Retina (tissue), 1 donor: Measurements from ENCODE around the gene BROX.
A peak's percentile ranks its signal among the peaks of the same experiment; 100 is the strongest.
"Not testable (repeated sequence)": the region's sequence is repeated elsewhere in the genome, so short reads cannot be mapped to it uniquely, and the experiment has no call there.

ENCODE experiments used
- DNase-seq: peaks from one replicate; pipeline ENCODE4 v3.0.0-alpha.2; 2016

Gene BROX

DNA sequence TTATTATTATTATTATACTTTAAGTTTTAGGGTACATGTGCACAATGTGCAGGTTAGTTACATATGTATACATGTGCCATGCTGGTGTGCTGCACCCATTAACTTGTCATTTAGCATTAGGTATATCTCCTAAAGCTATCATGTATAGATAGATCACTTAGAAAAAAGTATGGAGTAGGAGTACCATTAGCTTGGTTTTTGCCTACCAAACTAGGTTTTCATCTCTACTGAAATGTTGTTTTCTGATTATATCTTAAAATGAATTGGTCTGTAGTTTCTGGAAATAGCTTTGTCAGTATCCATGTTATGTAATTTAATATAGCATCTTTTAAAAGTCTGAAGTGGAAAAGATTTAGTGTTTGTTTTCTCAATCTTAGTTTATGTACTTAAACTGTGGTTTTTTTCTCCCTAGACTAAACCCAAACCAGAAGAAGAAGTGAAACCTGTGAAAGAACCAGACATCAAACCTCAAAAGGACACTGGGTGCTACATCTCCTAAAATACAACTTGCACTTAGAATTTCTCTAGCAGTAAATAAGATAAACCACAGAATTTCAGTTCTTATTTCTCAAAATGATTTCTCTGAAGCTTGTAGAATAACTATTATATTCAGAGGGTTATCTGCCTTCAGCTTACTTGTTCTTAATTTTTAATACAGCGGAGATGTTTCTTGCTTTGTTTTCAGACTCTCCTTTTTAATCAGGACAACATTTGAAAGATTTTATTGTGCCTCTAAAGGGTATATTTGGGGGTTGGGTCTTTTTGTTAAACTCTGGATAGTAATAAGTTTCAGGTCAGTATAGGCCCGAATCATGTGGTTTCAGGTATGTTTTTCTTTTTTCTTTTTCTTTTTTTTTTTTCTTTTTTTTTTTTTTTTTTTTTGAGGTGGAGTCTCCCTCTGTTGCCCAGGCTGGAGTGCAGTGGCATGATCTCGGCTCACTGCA, 20.1 kb downstream of the BROX start:
- no peak for DNase-seq

DNA sequence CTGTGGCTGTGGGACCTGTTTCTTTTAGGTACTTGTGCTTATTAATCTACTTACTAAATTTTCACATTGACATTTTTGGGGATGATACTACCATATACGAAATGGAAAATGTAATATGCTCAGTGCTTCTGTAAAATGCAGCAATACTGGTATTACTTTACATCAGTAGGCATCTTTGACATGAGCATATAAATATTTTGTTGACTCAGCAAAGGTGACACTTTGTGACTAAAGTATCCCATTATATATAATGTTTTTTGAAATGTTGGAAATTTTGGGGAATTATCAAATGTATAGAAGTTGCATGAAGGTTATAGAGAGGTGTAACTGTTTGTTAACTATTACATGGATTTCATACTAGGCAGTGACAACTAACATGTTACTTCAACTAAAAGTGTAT, 22.4 kb downstream of the BROX start:
- no peak for DNase-seq

DNA sequence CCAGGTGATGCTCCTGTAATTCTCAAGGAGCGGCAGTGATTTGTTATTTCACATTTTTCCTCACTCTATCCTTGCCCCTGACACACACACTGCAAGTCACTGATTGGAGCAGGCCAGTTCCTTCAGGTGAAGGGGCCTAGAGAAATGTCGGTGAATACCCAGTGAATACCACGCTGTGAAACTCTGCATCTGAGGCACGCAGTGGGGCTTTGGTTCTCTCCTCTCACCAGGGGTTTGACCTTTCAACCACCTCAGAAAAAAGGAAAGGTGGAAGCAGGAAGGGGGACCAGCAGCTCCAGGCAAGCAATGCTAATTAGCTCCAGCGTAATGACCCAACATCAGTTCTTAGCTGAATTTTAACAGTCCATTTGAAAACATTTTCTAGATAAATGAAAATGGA, 24.1 kb downstream of the BROX start:
- no peak for DNase-seq

DNA sequence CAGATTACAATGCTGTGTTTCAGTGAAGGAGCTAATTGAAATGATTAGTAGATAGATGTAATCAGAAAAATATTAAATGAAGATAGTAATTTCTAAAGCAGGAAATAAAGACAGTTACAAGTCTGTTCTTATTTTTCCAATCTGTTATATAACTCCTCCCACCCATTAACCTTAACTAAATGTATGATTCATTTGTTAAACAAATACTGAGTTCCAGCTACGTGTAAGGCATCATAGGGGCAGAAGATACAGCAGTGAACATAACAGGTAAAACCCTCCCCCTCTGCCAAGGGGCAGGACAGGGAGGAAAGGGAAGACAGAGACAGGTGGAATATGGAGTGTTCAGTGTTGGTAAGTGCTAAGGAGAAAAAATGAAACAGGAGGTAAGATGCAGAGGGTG, 24.6 kb downstream of the BROX start, which contains the start of gene FAM177B:
Gene FAM177B, plus strand, starts transcription at position 231 of the 400 bp plus-strand sequence. CDS start 9,344 bp downstream, outside the sequence.
- DNase-seq, result no peak

DNA sequence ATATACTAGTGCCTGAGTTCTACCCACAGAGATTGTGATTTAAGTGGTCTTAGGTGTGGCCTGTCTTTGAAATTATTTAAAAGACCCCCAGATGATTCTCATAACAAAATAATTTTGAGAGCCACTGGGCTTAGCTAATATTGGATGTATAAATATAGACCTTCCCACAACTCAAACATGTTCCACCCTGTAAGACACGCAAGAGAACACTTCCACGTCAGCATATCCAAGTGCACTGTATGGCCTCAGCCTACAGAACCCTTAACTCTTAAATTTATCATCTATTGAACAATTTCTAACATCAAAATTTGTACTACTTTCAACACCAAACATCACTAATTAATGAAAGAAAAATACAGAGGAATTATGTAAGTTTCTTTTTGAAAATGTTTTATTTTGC, 27.1 kb downstream of the BROX start:
- no peak for DNase-seq

DNA sequence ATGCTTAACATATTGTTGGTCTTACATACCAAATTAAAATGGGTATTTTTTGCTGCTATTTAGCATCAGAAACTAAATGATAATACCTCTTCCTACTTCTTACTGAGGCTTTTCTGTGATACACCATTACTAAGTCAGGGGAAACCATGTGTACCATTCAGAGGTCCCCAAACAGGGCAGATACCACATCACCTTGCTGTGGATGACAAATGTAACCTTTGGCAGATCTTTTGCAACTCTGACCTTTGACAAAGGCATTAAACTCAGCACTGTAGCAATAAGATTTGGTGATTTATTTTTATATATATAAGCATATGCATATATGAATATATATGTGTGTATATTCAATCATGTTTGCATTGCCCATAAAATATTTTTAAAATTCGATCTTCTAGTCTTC, 27.6 kb downstream of the BROX start:
- DNase-seq, result no peak

DNA sequence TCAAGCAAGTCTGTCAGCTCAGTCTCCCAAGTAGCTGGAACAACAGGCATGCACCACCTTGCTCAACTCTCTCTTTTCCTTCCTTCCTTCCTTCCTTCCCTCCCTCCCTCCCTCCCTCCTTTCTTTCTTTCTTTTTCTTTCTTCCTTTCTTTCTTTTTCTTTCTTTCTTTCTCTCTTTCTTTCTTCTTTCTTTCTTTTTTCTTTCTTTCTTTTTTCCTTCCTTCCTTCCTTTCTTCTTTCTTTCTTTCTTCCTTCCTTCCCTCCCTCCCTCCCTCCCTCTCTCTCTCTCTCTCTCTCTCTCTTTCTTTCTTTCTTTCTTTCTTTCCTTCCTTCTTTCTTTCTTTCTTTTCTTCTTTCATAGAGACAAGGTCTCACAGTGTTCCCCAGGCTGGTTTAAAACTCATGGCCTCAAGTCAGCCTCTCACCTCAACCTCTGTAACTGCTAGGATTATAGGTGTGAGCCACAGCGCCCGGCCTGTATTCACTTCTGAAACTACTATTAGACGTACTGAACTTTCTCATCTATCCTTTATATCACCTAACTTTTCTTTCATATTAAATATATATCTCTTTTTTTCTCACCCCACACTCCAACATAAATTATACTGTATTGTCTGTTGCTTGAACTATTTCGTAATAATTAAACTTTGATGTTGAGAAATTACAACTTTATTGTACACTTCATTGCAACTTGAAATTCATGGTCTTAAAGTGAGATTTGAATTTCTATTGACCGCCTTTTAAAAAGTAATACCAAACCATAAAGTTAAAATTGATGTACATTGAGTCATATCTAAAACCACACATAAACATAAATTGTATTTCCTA, 29.5 kb downstream of the BROX start:
- not testable (repeated sequence) for DNase-seq

DNA sequence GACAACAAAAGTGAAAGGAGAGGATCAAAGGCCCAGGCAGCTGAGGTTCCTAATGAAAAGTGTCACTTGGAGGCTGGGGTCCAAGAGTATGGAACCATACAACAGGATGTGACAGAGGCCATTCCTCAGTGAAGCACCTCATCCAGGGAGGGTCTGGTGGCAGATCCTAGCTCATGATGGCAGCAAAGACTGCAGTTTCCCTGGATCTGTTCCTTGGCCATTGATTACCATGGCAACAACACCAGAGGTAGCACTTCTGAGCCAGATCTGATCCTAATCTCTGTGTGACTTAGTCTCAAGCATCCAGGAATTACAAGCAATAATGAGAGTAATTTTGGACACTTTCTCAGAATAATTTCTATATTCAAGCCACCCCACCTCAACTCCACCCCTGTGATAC, 37.6 kb downstream of the BROX start:
- DNase-seq, result no peak

DNA sequence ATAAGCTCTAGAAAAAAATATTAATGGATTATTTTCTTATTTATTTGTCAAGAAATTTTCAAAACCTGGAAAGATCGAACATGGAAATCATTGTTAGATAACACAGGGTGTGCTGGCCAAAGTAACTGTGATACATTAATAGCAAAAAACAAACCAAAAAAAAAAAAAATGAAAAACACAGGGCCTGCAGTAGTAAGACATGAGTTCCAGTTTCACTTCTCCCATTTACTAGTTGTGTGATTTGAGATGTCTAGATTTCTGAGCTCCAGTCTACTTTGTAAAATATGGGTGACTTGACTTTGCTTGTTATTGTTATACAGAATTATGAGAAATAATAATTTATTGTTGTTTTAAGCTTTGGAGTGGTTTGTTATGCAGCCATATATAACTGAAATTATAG, 38.3 kb downstream of the BROX start:
- no peak for DNase-seq

DNA sequence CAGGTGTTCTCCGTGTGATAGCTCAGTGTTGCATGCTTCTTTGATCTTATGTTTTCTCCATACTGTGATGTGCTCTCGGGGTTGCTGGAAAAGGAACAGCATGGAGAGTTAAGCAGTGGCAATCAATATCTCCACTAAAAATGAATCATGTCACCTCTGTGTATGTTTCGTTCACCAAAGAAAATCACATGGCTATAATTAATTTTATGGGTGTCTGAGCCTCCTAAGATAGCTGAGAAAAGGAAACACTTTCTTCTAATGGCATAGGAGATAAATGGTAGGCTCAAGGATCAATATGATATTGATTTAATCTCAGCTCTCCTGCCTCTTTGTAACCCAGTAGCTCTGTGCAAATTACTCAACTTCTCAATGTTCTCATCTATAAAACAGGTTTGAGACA, 38.9 kb downstream of the BROX start:
- DNase-seq, result no peak

DNA sequence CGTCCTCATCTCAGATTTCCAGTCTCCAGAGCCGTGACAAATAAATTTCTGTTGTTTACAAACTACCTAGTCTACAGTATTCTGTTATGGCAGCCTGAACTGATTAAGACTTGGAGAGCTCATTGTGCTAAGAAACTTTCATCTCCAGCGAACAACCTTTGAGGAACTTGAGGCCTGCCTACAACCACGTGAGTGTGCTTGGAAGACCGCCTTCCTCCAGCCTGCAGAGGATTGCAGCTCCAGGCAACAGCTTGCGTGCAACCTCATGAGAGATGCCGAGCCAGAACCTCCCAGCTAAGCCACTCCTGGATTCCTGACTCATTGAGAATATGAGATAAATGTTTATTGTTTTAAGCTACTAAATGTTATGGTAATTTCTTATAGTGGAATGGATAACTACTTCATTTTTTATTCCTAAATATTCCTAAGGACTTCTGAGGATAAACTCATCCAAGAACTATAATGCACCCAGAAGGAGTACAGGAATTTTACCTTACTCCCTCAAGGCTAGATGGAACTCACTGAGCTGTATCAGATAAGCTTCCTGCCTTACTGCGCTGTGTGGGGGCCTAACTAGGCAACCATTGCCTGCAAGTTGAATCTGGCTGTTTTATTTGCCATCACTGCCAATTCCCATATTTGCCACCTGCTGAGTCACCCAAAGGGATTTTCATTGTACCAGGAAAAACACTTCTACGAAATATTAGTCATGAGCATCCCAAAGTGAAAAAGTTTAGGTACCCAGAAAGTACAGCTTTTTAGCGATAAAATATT, 42.2 kb downstream of the BROX start:
- no peak for DNase-seq

DNA sequence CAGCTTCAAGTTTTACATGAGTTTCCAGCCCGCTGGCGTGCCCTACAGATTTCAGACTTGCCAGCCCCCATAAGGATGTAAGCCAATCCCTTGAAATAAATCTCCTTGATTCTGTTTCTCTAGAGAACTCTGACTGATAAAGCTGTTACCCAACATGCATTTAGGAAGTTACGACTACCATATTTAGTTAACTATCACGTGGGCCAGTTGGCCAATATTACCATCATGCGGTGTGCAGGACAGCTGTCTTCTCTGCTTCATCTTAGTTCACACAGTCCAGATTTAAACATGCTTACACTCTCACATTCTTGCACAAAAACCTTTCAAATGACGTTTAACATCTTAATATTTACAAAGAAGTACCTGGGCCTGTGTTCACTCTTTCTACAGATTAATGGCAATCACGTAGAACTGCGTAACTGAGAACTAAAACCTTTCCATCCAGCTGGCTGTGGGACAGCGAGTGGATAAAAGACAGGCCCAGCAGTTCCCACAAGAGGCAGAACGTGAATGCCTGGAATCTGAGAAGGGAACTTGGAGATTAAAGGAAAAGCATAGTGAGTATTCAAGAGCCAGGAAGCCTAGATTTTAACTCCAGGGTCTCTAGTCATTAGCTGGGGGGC, 45.4 kb downstream of the BROX start:
- DNase-seq, result no peak

DNA sequence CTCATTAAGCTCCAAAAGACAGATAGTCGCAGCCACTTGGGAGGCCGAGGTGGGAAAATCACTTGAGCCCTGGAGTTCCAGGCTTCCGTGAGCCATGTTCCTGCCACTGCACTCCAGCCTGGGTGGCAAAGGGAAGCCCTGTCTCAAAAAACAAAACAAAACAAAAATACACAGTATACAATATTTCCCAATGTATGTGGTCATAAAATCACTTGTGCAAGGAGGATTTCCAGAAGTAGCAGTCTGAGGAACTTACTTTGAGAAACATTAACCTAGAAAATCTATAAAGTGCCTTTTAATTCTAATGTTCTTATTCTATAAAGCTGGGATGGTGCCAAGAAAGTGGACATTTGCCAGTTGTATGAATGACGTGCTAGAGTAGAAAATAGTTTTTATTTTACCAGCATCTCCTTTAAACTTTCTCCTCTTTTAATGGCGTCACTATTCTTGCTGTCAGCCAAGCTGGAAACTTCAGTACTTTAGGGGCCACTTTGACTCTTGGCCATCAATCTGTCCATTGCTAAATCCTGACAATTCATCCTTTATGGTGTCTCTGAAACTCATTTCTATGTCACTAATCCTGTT, 47.2 kb downstream of the BROX start:
- DNase-seq, result no peak

DNA sequence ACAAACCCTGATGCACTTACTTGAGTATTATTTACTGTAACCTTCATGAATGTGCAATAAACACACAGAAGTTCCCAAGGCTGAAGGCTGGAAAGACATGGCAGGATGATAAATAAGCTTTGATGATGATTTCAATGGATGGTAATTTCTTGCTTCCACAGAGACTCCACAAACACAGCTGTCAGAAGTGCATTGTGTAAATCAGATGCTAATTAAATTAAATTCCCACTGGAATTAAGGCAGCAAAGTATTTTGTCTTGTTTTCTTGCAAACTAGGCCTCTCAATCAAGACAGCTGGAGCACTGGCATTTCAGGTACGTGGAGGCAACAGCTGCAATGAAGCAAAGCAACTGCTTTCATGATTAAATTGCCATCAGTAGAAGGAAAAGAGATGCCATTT, 48.7 kb downstream of the BROX start:
- DNase-seq, result no peak

DNA sequence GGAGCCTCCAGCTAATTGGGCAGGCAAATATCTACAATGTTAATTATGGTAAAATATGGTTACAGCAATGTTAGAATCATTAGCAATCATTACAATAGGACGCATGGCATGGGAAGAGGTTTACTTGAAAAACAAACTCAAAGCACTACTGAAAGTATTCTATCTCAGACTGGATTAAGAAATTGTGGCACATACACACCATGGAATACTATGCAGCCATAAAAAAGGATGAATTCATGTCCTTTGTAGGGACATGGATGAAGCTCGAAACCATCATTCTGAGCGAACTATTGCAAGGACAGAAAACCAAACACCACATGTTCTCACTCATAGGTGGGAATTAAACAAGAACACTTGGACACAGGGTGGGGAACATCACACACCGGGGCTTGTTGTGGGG, 49.8 kb downstream of the BROX start:
- DNase-seq, result not testable (repeated sequence)

DNA sequence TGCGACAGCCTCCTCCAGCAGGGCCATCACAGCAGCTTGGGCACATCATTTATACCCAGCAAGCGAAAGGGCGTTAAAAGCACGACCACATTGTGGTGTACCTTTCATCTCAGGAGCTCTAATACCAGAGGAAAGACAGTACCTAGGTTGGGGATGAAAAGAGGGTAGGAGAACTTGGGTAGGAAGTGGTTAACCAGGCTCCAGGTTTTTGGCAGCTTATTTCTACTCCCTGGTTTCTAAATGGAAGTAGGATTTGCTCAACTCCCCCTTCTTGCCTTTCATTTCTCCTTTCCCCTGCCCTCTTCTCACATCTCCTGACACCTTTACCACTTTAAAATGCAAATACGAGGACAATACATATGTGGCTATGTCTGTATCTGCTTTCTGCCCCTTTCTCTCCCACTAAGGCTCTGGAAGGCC, 54.8 kb downstream of the BROX start:
- no peak for DNase-seq

DNA sequence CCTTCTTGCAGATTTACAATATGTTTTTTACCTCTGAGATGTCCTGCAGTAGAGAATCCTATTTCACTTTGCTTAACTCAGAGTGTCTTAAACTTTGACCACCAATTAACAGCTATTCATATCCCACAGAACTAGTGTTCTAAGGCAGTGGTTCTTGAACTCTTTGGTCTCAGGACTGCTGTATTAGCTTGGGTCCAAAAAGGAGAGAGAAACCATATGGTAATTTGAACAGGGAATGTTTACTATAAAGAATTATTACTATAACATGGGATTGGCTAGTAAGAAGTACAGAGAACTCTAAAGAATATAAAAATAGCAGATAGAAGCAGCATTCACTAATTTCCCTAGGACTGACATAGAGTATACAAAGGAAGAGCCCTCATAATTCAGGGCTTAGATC, 56.2 kb downstream of the BROX start:
- DNase-seq, result no peak

DNA sequence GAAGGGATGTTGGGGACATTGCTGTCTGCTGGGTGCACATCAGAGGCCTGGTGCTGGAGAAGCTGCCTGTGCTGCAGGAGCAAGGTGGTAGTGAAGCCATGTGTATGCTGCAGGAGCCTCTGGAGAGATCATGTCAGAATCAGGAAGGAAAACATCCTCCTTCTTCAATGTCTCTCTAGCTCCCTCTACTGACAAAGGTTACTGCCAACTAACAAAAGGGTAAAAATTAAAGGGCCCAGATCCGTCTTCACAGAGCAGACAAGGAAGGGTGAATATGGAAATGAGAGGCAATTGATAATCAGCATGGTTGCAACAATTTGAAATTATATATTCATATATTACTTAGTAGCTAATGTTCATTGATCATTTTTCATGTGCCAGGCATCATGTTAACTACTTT, 56.8 kb downstream of the BROX start:
- no peak for DNase-seq

DNA sequence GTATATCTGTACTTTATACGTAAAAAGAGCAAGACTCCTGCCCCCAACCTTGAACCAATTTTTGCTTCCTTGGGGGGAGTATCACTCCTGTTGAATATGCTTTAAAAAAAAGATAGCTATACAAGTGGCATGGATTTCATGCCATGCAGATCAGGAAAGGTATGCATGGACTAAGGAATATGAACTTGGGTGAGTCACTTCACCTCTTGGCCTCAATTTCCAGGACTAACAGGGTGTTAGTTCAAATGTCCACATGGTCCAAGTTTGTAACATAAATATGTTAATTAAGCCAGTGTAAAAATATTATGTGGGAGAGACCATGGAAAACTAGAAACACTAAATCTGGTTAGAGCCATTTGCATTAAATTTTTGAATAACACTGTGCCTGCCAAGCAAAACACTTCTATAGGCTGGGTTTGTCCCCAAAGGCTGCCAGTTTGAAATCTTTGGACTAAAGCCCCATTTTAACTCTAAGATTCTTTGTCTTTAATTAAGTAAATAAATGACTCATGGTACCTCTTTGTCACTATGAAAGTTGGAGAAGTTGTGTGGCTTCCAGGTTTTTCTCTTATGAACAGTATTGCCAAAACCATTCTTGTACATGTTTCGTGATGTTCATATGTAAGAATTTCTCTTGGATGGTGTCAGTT, 57.7 kb downstream of the BROX start:
- no peak for DNase-seq

DNA sequence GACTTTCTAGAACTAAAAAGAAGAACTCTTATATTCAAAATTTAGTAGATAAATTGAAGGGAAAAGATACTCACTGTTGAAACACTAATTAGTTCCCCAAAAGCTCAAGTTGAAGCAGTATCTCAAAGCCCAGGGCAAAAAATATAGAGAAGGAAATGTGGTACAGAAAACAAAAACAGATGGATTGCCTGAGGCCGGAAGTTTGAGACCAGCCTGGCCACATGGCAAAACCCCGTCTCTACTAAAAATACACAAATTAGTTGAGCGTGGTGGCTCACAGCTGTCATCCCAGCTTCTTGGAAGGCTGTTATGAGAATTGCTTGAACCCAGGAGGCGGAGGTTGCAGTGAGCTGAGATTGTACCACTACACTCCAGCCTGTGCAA, 60.6 kb downstream of the BROX start:
- peak; percentile 13 for DNase-seq

DNA sequence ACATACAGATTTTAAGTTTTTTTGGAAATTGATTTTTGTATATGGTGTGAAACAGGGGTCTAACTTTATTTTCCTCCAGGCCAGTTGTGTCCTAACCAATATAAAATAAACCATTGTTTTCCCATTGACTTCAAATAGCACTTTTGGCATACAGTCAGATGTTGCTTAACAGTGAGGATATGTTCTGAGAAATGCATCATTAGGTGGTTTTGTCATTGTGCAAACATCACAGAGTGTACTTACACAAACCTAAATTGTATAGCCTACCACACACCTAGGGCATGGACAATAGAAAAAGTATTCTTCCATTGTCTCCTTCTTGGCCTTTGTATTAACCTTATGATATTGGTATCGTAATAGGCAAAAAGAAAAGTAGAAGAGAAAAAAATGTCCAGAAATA, 65.1 kb downstream of the BROX start:
- DNase-seq, result no peak

DNA sequence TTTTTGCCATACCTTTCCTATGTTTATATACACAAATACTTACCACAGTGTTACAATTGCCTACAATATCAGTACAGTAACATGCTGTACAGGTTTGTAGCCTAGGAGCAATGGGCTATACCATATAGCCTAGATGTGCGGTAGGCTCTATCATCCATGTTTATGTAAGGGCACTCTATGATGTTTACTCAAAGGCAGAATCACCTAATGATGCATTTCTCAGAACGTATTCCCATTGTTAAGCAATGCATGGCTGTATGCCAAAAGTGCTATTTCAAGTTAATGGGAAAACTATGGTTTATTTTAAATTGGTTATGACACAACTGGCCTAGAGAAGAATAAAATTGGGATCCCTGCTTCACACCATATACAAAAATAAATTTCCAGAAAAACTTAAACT, 65.6 kb downstream of the BROX start:
- no peak for DNase-seq
